ENCODE data around the gene SERPINE1.

SERPINE1 gene

DNA sequence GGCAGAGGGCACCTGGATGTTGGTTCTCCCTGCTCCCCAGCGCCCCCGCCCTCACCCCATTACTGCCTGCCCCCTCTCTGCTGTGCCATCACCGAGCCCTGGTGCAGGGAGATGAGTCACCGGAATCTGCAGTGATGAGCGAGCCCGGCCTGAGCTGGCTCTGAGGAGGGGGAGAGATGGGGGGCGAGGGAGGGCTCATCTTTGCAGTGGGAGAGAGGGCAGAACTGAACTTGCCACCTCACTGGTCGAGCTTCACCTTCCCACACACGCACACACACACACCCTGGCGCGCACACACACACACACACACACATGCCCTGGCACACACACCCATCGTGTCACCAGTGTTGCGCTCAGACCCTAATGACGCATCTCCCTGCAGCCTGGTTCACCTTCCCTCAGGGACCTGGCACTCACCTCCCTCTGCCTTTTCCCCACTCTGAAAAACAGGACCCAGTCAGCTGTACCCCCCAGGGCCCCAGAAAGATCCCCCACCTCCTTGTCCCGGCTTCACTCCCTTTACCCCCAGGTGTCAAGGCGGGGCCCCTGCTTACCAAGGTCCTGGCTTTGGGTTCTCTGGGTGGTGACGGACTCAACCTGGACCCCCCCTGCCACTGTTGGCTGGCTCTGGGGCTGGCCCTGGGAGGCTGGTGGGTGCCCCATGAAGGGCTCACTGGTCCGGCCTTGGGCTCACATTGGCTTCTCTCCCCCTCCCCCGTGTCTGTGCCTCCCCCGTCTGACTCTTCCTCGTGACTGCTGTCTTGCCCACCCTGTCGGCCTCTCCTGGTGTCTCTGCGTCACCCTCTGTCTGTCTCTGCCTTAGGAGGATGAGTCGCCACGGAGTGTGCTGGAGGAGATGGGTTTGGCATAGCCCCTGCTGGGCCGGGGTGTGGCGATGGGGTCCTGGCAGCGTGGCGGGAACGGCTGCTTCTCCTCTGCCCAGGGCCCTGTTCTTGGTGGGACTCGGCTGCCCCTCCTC is 33.1 kb downstream of the SERPINE1 start:
- DNase-seq, result no peak

GRCh38 chr7:101160910-101161309 is 34.0 kb downstream of the SERPINE1 start:
- DNase-seq, result no peak

- DNase-seq, result no peak
Measured at GRCh38 chr7:101161692-101162471, 35.0 kb downstream of the SERPINE1 start.

- DNase-seq, result no peak
Measured at GRCh38 chr7:101162551-101163278, 35.8 kb downstream of the SERPINE1 start.

DNA sequence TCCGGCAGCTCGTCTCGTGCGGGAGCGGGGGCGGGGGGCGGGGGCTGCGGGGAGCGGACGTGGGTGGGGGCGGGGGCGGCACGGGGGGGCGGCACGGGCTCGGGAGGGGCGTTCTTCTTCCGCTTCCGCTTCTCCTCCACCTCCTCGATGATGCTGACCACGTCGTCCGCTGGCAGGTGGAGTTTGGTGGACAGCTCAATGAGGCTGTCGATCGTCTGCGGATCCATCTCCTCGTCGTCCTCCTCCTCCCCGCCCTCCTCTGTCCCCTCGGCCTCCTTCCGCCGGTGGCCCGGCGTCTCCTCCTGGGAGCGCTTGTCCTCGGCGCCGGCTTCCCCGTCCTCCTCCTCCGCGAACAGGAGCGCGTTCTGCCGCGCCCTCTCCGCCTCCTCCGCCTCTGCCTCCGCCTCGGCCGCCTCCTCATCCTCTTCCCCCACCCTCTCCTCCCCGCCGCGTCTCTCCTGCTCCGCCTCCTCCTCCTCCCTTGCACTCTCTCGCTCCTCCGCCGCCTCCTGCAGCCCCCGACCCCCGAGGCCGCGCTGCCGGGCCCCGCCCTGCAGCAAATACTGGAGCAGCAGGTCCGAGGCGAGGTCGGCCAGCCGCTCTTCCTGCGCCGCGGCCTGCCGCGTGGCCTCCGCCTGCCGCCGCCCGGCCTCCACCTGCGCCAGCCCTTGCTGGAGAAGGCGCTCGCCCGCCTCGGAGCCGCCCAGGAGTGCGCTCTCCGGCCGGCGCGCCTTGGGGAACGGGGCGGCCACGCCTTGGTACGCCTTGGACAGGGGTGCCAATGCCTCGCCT is 36.6 kb downstream of the SERPINE1 start:
- no peak for DNase-seq

- no peak for DNase-seq
Measured at GRCh38 chr7:101164071-101164840, 37.4 kb downstream of the SERPINE1 start.

- peak; percentile 70 to 82 for DNase-seq
Measured at GRCh38 chr7:101165075-101165957, 38.4 kb downstream of the SERPINE1 start, which contains the start of gene VGF. TSS of gene VGF (minus strand) at chr7:101165569. CDS start at chr7:101164843, 726 bp downstream.

- no peak for DNase-seq
Measured at GRCh38 chr7:101165958-101166647, 39.2 kb downstream of the SERPINE1 start.

GRCh38 chr7:101166648-101166908 is 39.7 kb downstream of the SERPINE1 start:
- DNase-seq, result no peak

- DNase-seq, result no peak
Measured at GRCh38 chr7:101166909-101167644, 40.2 kb downstream of the SERPINE1 start.

GRCh38 chr7:101167645-101168411 is 40.9 kb downstream of the SERPINE1 start:
- DNase-seq, result no peak

DNA sequence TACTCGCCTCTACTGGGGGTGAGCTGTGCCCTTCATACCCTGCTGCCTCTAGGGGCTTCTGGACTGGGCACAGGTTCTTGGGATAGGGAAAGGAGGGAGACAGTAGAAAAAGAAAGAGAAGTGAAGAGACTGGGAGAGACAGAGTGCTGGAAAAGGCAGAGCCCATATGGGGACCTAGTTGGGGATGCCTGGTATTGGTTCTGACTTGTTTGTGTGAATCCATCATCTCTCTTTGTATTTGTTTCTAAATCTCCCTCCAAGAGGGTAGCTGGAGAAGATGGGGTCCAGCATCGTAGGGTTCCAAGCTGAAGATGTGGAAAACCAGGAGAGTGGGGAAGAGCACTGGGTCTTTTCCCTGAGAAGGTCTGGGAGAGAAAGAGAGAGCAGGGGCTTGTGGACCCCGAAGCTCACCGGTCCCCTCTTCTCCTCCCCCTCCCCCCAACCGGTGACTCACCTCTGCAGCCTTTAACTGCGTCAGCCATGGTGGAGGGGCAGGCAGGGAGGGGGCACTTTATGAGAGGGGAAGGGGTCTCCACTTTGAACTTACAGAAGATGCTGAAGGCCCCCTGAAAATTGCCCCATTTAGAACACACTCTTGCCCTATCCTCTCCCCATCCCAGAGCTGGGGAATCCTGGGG is 41.6 kb downstream of the SERPINE1 start:
- DNase-seq, result no peak

DNA sequence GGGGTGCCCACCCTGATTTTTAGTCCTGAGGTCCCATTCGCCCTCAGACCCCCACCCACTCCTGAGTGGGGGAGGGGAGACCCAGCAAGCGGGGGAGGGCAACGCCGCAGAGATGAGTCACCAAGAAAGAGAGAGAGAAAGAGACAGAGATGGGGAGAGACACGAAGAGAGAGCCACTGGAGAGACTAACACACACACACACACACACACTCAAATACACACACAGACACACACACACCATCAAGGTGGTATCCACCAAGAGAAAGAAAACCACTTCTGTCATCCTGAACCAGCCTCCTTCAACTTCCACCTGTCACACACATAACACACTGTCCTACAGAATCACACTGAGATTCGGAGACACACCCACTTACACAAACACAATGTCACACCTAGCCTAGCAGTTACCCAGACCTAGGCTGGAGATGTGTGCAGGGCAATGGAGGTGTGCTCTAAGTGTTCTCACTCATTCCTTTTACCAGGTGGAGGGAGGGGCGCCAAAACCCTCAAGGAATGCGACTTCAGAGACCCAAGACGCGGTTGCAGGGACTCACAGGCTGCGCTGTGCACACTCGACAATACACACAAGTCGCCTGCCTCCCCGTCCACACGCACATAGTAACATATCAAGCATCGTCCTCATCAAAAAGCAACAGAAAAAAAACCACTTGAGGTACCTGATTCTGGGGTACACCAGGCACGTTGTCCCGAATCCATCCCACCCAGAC is 42.4 kb downstream of the SERPINE1 start:
- DNase-seq, result no peak

DNA sequence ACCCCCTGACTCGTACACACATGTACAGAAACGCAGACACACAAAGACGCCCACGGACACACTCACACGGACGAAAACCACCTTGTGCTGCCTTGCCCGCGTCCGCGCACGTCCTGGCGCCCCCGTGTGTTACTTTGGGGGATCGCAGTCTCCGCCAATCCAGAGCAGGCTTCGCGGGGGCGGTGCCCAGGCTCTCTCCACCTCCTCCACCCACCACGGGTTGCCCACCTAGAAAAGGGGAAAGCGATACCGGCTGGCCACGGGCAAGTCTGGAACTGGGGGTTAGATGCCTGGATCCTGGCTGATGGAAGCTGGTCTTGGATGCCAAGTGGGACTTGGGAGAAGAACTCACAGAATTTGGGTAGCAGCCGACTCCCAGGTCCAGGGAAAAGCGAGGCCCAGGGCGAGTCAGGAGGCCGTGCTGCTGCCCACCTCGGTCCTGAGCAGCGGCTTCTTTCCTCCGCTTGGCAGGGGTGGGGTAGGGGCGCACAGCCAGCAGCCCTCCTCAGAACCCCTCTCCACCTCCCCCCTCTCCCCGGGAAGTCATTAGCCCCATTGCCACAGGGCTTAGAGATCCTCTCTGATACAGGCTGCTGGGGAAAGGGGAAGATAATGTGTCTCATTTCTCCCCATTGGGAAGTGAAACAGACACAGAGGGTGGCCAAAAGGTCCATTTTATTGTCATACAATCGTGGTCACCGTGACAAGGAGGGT is 43.1 kb downstream of the SERPINE1 start:
- peak; percentile 18 to 24 for DNase-seq

DNA sequence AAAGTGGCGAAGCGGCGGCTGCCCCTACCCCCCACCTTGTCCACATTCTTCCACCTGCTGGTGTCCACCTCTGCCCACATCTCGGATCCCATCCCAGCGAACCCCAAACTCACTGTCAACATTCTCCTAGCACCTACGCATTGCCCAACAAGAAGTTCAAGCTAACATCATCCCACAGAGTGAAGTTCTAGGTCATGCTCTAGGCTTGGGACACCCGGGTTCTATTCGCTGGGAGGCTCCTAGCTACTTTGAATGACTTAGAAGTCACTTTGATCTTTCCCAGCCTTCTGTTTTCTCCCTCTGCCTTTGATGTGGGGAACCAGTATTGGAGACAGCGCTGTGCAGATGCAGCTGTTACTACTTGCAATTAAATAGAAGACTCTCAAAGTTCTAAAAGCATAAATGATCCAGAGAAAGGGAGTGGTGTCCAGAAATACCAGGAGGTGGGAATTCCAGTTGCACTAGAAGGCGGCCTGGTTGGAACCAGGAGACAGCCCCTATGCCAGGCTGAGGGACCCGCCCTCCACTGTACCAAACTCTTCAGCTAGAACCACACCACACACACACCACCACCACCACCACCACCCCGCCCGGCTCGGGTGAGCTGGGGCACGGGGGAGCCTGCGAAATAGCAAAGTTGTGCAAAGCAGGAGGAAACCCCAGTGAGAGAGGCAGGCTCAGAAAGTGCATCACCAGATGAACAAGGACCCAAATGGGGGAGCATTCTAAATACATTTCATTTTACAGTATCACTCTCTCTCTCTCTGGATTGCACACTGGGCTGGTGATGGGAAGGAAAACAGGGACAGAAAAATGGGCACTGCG is 43.9 kb downstream of the SERPINE1 start:
- no peak for DNase-seq

DNA sequence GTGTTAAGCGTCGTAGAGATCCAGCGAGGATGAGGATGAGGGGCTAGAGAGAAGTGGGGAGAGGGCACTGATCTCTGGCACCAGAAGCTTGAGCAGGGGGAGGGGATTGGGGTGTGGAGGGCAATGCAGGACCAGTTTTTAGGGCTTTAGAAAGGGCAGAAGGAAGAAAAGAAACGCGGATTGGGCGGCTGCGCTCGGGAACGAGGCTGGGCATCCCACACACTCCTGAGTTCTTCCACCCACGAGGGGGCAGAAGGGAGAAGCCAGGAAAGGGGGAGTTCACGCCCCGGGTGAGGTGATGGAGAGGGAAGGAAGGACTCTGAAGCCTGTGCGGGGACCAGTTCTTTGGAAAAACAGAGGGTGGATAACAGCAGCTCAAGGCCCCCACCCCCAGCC is 44.5 kb downstream of the SERPINE1 start:
- no peak for DNase-seq
